A549 treated with AZD9567 at 1 μM for 4 hours (cell line): ENCODE measurements around the gene DYNC1LI2. TPM values are rescaled to one million over a fixed set of nuclear protein-coding genes. Genes with fewer than 3 reads are reported as not detected.

ENCODE experiments used
- total RNA-seq: library from RNA; stranded (reverse); fragments of 200-300 nt; extraction: Qiagen RNA extraction; gene quantifications from 5 replicates; pipeline ENCODE4 v1.2.3, GENCODE V29; 2022; ENCODE audit not compliant: insufficient read depth

The DYNC1LI2 gene
- total RNA-seq: 40.6 to 57.0 TPM (median 55.7 TPM) in 5 replicates

DNA sequence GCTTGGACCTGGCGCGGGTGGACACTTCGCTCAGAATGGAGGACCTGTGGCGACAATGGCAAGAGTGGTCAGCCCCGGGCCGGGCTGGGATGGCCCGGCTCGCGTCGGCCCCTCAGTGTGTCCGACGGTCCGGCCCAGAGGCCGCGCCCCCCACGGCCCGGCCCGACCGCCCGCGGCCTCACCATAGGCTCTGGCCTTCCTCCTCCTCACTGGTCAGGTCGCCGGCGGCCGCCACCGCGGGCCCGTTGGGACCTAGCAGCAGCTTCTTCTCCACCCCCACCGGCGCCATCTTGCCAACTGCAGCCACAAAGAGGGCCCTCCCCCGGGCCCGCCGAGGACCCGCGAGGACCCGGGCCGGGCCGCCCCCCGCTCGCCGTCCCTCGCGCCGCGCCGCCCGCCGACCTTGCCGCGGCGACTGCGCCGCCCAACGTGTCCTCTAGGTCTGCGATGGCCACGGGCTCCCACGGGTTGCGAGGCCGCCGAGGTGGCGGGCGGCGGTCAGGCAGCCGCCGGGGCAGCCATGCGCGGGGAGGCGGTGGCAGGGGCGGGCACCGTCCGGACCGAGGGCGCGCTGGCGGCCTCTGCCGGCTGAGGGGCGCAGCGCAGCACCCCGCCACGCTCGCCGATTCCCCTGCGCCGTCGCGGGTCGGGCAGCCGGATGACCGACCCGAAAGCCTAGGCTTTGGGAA, at the start of gene DYNC1LI2:
DYNC1LI2 (minus strand) TSS at position 307 of the 689 bp plus-strand sequence; CDS start at position 289, 18 bp downstream.

DNA sequence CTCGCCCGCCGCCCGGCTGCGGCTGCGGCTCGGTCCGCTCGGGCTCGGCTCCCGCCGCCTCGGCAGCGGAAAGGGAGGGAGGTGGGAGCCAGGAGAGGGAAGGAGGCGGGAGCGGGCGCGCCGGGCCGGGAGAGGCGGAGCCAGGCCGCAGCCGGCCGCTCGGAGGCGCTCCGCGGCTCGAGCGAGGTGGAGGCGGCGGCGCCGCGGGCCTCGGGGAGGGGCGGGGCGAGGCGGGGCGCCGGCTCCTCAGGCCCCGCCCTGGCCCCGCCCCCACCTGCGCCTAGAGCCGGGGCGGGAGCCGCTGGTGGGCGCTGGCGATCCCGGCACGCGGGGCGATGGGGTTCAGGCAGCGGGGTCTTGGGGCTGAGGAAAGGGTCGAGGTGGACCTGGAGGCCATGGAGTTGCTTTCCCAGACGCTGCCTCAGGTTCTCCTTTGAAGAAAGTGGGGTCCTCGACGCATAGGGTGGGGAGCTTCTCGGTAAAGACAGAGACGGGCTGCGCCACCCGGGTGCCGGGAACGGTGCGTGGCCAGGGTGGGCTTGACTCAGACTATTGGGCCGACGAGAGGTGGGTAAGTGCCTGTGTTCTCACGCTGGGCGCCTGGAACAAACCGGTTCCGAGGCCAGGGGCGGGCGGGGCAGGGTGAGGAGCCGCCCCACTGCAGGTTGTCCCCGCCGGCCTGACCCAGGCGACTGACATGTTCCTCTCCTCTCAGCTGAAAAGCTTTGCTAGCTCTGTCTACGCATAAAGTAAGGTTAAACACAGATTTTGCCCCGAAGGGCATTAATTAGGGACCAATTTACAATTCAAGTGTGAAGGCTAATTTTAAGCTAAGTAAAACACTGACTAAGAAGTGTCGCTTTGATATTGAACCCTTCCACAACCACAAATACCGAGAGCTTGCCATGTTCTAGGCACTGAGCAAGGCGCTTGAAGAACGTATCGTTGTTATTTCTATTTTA, 54.5 kb downstream of the DYNC1LI2 start, which contains the start of gene CMTM4:
CMTM4 (minus strand) TSS at position 75 of the 962 bp plus-strand sequence. CDS start 218 bp downstream, outside the sequence.

Other genes starting within 250 kb of the DYNC1LI2 start
- gene TK2, start 201.5 kb downstream of the DYNC1LI2 start, total RNA-seq: 16.2 to 29.0 TPM (median 16.9 TPM) in 5 replicates
- gene CKLF, start 199.0 kb downstream of the DYNC1LI2 start, total RNA-seq: 54.6 to 71.3 TPM (median 64.6 TPM) in 5 replicates
- 0.83 to 2.5 TPM (median 1.1 TPM) in 5 replicates for gene CMTM1, start 185.2 kb downstream of the DYNC1LI2 start, total RNA-seq
- 0.17 TPM in 1 of 5 replicates, not detected in the others for gene CMTM2, start 172.1 kb downstream of the DYNC1LI2 start, total RNA-seq
- 77.5 to 85.9 TPM (median 81.5 TPM) in 5 replicates for gene CMTM3, start 146.9 kb downstream of the DYNC1LI2 start, total RNA-seq
- gene CMTM4, start 54.9 kb downstream of the DYNC1LI2 start, total RNA-seq: 24.1 to 39.8 TPM (median 37.2 TPM) in 5 replicates
- gene TERB1, start 50.0 kb upstream of the DYNC1LI2 start, total RNA-seq: 0.07 to 0.08 TPM in 2 of 5 replicates, not detected in the others
- gene NAE1, start 79.4 kb upstream of the DYNC1LI2 start, total RNA-seq: 63.8 to 71.1 TPM (median 68.0 TPM) in 5 replicates
- gene CA7, start 92.8 kb upstream of the DYNC1LI2 start, total RNA-seq: not detected in 5 replicates
- gene PDP2, start 128.9 kb upstream of the DYNC1LI2 start, total RNA-seq: 3.4 to 7.0 TPM (median 6.1 TPM) in 5 replicates
- gene CDH16, start 167.3 kb upstream of the DYNC1LI2 start, total RNA-seq: 2.0 to 3.6 TPM (median 2.7 TPM) in 5 replicates
- gene RRAD, start 173.9 kb upstream of the DYNC1LI2 start, total RNA-seq: 24.5 to 42.4 TPM (median 33.2 TPM) in 5 replicates
- 127 to 188 TPM (median 178 TPM) in 5 replicates for gene CIAO2B, start 182.8 kb upstream of the DYNC1LI2 start, total RNA-seq
- 26.8 to 32.6 TPM (median 31.1 TPM) in 5 replicates for gene CES2, start 183.9 kb upstream of the DYNC1LI2 start, total RNA-seq
- gene CES3, start 209.7 kb upstream of the DYNC1LI2 start, total RNA-seq: 2.1 to 6.9 TPM (median 2.2 TPM) in 5 replicates
- gene CES4A, start 237.0 kb upstream of the DYNC1LI2 start, total RNA-seq: 2.1 to 3.2 TPM (median 2.9 TPM) in 5 replicates